GM19468 (cell line): ENCODE results near the gene ADNP2.

ENCODE experiments used
- ATAC-seq: cut with Tn5 transposase; IDR thresholded peaks from one replicate; pipeline ENCODE4 v1.9.1; 2021; ENCODE audit warnings: mild to moderate bottlenecking, moderate library complexity, moderate number of reproducible peaks; ENCODE audit not compliant: unreplicated experiment; ENCODE audit errors: extremely low read depth

The ADNP2 gene

DNA sequence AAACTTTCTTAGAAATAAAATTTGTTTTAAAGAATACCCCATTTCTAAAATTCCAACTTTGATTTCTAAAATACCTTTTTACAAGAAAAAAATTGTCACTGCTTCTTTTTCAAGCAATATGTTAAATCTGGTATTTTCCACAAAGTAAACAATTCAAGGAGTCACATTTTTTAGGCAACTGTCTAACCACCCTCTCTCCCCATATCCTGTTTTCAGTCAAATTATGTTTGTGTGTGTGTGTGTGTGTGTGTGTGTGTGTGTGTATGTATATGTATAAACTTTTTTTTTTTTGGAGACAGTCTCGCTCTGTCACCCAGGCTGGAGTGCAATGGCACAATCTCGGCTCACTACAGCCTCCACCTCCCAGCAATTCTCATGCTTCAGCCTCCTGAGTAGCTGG is 59.3 kb downstream of the ADNP2 start:
- no peak for ATAC-seq

DNA sequence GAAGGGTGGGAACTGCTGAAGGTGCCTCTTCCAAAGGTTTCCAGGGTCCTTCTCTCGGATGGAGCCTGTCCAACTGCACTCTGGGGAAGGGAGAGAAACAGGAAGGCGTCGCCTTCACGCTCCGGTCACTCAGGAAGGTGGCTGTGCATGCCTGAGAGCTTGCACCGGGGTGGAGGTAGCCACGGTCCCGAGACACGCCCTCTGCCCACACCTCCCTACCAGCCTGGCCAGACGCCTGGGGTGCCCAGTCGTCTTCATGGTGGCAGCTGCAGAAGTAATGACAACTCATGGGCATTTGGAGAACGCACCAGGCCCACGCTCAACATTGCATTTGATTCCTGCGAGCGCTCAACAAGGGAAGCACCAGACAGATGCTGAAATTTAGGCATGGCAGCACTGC is 59.9 kb downstream of the ADNP2 start:
- no peak for ATAC-seq

DNA sequence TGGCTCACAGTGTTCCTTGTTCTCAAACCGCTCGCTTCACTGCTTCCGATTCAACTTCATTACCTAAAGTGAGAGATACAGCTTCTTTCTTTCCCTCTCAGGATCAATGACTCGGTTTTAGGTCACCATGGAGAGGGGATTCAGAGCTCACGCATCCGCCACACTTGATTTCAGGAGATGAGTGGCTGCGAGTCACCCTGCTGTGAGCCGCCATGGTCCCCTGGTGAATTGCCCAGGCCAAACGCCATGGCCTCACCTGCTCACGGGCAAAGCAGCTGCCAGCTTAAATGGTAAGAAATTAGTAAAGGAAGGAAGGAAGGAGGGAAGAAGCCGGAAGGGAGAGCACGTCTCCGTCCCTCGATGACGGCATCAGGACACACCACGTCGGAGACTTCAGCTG is 60.5 kb downstream of the ADNP2 start:
- ATAC-seq = no peak

DNA sequence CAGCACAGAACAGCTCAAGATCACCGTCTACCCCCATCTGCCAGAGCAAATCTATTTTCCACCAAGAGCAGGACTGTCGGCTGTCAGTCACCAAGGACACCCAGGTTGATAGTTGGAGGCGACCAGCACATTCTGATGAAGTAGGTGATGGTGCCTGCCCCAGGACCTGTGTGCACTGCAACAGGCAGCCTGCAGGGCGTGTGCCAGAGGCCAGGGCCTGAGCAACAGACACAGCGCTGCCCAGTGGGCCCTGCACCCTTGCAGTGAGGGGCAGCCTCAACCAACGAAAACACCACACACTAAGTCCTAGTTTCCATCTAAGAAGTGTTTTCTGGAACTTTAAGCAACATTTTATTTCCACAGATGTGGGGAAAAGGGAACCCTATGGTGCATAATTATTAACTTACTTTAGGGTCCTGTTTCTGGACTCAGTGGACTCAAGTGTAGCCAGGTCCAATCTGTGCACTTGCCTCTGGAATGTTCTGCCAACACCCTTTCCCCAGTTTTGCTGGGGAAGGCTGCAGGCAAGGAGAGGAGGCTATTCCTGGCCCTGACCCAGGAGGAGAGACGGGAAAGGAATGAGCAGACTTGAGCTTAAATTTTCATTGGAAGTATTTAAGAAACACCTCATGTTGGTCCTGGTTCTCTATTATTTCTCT is 61.5 kb downstream of the ADNP2 start:
- no peak for ATAC-seq

DNA sequence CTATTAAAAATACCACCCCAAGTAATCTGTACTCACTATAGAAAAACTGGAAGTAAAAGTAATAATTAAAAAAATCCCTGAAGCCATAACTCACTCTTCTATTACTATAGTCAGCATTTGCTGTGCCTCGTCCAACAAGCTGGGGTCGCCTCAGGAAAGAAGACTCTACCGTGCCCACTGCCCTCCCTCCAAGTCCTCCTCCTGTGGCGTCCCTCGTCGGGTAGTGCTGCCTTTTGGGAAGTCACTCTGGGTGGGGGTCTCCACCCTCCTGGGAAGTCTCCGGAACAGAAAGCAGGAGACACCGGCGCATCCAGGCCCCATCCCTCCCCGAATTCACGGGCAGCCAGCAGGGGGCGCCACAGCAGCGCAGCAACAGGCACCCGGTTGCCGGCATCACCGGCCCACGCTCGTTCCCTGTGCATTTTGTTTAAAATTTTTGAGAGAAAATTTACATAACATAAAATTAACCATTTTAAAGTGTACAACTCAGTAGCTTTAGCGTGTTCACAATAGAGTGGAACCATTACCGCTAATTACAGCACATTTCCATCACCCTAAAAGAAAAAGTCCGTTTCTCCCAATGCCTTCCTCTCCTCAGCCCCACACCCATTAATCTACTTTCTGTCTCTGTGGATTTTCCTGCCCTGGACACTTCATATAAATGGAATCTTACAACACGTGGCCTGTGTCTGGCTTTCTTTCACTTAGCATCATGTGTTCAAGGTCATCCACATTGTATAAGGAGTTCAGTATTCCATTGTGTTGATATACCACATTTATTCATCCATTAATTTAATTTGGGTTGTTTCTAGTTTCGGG is 62.2 kb downstream of the ADNP2 start:
- ATAC-seq = no peak

DNA sequence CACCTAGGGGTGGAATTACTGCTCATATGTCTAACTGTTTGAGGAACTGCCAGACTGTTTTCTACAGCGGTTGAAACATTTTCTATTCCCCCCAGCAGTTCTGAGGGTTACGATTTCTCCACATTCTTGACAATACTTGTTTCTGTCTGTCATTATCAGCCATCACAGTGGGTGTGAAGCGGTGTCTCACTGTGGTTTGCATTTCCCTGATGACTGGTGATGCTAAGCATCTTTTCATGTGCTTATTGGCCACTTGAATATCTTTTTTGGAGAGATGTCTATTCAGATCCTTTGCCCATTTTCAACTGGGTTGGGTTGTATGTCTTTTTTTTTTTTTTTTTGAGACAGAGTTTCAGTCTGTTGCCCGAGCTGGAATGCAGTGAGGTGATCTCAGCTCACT is 63.0 kb downstream of the ADNP2 start:
- no peak for ATAC-seq

DNA sequence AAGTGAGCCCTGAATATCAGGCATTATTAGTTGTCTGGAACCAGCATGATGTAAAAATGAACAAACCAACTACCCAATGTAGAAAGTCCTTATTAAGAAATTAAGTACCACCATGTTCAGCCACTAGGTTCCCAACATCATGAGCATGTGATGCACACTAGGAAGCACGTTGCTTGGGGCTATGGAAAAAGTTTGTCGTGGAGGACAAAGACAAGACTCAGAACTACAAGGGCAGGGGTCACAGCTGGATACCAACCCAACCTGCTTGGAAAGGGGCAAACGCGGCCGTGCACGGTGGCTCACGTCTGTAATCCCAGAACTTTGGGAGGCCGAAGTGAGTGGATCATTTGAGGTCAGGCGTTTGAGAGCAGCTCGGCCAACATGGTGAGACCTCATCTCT is 64.0 kb downstream of the ADNP2 start:
- no peak for ATAC-seq

DNA sequence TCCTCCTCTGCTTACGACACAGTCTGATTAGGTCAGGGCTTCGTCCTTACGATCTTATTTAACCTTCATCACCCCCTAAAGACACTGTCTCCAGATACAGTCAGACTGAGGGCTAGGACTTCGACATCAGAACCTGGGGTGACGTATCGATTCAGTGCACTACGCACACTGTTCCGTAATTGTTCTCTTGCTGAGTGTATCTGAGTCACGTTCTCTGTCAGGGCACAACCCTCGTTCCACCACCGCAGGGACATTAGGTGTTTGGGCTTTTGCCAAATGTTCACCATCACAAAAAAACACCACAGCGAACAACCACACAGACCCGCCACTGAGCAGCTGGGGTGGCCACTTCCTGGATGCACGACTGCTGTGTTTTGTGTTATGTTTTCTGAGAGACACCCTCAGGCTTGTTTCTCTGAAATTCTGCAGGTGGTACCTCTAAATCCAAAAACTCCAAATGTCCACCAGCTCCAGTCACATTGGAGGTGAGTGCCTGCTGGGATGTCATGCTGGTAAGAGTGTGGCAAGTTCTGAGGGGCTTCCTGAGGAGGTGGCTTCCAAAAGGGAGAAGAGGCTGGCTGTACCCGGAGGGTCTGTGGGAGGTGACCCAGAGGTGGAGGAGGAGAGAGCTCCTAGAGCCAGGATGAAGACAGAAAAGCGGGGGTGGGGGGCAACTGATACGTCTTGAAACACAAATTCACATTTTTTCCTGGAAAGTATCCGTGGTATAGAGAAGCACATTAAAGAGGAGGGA is 66.6 kb downstream of the ADNP2 start:
- ATAC-seq = no peak

DNA sequence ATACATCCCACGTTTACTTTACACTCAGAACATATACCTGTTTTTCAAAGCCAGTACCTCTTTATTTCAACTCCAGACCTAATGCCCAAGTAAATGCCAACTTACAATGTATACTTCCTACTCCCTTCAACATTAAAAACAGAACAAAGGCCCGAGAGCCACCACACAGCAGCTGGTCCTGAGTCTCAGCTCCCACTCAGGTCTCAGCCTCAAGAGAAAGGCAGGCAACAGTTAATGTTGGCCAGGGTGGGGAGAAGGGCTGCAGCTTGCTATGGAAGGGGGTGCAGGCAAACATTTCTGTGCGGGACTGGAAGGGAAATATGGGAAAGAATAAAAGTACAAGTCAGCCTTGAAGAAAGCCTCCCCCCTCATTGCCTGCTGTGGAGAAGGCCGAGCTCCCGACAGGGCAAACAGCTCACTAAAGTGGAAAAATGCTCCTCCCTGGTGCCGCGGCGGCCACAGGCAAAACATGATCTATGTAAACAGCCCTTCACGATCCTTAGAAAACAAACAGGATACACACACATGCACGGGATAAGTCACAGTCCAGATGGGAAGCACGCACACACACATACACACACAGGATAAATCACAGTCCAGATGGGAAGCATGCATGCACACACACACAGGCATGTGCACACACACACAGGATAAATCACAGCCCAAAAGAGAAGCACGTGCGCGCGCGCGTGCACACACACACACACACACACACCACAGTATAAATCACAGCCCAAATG is 67.4 kb downstream of the ADNP2 start:
- ATAC-seq = no peak

DNA sequence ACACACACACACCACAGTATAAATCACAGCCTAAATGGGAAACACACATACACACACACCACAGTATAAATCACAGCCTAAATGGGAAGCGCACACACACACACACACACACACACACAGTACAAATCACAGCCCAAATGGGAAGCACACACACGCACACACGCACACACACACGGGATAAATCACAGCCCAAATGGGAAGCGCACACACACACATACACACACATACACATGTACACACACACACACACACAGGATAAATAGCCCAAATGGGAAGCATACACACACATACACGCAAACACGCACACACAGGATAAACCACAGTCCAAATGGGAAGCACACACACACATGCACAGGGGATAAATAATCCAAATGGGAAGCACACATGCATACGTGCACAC is 68.1 kb downstream of the ADNP2 start:
- no peak for ATAC-seq

DNA sequence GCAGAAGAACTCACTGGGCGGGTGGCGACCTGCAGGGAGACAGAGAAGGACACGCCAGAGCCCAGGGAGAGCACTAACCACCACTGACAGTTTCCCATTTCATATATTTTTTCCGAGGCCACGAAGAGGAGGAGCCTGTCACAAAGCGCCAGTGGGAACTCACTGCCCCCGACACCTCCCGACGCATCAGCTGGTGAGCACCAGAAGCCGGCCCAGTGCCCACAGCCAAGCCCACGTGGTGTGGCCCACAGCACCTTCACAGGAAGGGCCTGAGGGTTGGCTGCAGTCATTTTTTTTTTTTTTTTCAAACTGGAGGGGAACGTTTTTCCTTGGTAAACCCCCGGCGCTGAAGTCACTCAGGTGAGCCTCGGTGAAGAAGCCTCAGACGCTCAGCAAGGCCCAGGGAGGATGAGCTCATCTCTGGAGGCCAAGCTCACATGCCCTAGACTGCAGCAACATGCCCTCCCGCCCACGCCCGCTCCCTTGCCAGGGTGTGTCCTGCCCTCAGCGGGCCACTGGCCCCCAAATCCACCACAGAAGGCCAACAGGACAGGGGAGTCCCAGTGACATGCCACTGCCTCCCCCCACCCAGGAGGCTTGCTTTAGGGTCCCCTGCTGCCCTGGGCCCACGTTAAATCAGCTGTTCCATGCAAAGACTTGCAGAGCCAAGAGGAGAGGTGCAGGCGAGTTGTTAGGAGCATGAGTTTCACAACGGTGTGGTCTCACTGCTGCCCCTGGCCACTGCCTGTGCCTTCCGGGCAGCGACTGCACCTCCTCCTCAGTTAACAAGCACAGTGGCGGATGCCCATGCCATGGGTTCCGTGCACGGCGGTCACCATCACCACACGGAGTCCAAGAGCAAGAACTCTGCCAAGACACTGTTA is 70.1 kb downstream of the ADNP2 start:
- ATAC-seq = no peak

DNA sequence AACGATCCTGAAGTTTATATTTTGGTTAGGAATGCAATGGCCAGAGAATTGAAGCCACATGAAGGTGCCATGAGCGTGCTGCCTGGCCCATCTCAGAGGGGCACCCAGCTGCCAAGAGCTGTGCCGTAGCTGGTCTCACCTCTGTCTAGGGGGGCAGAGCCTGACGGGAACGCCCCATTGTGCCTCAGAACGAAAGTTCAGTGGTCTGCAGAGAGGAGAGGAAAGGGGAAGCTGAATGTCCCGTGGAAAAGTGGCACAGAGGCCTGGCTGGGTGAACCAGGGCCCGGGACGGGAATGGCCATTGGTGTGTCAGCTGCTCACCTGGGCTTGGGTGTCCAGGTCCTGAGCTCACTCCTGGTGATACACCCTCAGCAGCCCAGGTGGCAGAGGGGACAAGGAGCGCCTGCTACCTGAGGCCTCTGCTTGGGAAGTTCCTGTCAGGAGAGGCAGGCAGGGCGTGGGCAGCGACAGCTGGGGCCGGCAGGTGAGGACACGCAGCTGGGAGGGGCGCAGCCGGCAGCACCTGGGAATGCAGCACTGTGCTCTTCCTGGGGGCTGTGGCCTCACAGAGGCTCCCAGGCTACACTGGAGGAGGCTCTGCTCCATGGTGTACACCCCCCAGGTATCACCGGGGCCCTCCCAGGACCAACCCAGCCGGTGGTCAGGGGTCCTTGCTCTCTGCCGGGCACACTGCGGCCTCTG is 70.9 kb downstream of the ADNP2 start:
- ATAC-seq = peak; percentile 51

DNA sequence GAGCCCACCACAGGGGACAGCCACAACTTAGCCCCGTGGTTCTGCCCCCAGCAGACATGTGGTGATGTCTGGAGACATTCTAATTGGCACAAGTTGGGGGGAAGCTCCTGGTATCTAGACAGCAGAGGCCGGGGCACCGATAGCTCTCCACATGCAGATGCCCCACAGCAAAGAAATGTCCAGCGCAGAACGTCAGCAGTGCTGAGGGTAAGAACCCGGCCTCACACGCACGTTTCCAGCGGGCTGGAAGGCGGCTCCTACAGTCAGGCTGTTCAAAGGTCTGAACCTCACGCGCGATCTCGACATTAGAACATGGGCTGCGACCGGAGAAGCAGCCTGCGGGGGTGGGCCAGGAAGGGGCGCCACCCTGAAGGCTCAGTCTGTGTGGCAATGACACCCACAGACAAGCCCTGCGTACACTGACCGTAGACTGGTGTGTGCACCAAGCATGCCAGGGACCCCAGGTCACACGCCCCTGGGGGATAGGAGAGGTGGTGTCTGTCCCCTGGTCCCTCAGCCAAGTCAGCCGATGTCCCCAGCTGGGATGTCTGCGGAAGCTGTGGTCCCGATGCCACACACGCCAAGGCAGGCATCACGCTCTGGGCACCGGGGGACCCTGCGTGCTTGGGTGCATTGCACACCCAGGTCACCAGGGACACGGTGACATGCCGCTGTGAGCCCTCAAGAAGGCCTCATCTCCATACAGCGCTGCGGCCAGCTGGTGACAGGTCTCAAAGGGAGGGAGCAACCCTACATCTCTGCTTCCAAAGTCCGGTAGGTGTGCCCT is 71.9 kb downstream of the ADNP2 start:
- ATAC-seq = no peak

DNA sequence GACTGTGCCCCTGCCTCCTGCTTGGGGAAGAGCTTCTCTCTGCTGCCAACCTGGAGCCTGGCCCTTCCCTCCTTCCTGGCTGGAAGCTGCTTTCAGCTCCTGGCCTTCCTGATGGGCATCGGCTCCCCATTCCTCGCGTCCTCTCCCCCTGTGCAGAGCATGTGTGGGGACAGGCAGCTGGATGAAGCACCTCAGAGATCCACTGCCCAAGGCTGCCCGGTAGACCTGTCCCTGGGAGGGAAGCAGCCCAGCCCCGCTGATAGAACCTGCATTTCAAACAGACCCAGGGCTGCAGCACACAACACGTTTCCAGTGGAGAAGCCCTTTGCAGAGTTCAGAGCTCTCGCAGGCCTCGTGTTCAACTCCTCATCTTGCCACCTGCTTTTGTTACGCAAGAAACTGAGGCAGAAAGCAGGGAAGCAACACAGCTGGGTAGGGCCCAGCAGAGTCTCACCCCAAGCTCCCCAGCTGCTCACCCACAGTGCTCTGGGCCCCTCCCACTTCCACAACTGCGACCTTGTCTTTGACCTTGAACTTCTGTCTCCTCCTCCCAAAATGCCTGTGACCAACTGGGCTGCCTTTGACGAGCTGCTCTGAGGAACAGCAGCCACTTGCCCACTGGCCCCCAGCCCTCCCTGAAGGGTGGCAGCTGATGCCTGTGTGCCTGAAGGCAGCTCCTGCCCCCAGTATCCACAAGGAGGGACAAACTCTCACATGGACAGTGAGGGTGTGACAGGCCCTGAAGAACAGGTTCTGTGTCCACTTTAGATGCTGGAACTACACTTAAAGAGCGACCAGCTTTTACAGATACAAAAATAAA is 72.8 kb downstream of the ADNP2 start:
- no peak for ATAC-seq

DNA sequence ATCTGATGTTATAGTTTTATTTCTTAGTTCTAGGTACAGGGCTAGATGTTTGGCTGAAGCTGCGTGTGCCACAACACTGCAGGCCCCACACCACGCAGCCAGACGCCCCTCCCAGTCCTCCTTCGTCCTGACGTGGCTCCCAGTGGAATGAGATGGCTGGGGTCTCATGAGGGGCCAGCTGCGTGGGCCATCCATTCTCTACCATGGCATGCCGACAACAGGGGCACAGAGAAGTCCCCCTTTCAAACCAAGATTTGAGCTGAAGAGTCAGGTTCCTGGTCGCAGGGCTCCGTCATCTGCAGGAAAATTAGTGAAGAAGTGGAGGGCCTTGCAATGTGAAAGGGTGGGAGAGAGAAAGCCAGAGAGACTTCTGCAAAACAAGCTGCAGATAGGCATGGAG is 73.8 kb downstream of the ADNP2 start:
- no peak for ATAC-seq

DNA sequence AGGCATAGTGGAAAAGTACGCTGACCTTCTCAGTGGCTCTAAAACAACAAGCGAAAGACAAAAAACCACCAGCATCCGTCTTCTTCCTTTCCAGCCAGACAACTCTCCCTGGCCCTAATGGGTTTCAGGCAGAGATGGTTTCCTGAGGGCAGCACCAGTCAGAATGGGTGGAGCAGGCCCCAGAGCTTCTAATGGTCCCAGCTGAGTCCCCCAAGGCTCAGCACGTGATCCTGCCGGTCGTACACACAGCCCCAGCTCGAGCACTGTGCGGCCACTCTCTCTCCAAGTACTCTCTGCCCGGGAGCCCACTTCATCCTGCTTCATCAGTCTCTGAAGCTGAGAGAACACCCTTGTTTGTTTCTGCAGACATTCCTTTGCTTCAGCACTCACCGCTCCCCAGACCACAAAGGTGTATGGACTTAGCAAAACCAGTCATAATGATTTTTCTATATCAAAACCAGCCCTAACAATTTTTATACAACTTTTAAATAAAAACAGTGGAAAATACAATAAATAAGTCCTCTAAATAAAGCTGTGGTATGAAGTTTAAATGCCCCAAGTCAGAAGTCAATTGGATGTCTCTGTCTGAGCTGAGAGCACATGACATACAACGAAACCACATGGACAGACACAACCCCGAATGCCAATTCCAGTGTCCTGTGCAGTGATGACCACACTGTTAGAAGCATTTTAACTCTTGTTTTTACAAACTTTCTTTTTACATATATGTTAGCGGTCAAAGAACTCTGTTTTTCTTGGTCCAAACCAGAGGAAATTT is 74.4 kb downstream of the ADNP2 start:
- no peak for ATAC-seq
